ENCODE measurements around the gene P4HA2.

P4HA2 gene

GRCh38 chr5:132221781-132222648 lies 5.6 kb downstream of the P4HA2 start:
- FAIRE-seq = no peak

GRCh38 chr5:132220491-132220890 lies 7.2 kb downstream of the P4HA2 start:
- no peak for FAIRE-seq

- no peak for FAIRE-seq
Observed at GRCh38 chr5:132219981-132220380, 7.7 kb downstream of the P4HA2 start.

- no peak for FAIRE-seq
Observed at GRCh38 chr5:132219289-132219970, 8.2 kb downstream of the P4HA2 start.

- FAIRE-seq = no peak
Observed at GRCh38 chr5:132218321-132218720, 9.3 kb downstream of the P4HA2 start.

- FAIRE-seq = no peak
Observed at GRCh38 chr5:132215329-132215728, 12.3 kb downstream of the P4HA2 start.

GRCh38 chr5:132214491-132214890 lies 13.2 kb downstream of the P4HA2 start:
- no peak for FAIRE-seq

- FAIRE-seq = no peak
Observed at GRCh38 chr5:132213666-132214065, 14.0 kb downstream of the P4HA2 start.

GRCh38 chr5:132211787-132212186 lies 15.9 kb downstream of the P4HA2 start:
- no peak for FAIRE-seq

GRCh38 chr5:132210944-132211343 lies 16.7 kb downstream of the P4HA2 start:
- no peak for FAIRE-seq

GRCh38 chr5:132209901-132210545 lies 17.6 kb downstream of the P4HA2 start:
- no peak for FAIRE-seq

- no peak for FAIRE-seq
Observed at GRCh38 chr5:132209131-132209530, 18.5 kb downstream of the P4HA2 start.

GRCh38 chr5:132207778-132208177 lies 19.9 kb downstream of the P4HA2 start:
- no peak for FAIRE-seq

- no peak for FAIRE-seq
Observed at GRCh38 chr5:132206782-132207181, 20.9 kb downstream of the P4HA2 start.

GRCh38 chr5:132205385-132206125 lies 22.1 kb downstream of the P4HA2 start:
- no peak for FAIRE-seq

- no peak for FAIRE-seq
Observed at GRCh38 chr5:132204371-132205135, 23.1 kb downstream of the P4HA2 start.

GRCh38 chr5:132203916-132204315 lies 23.7 kb downstream of the P4HA2 start:
- no peak for FAIRE-seq

- FAIRE-seq = no peak
Observed at GRCh38 chr5:132203464-132203818, 24.2 kb downstream of the P4HA2 start.

GRCh38 chr5:132202711-132203463 lies 24.8 kb downstream of the P4HA2 start:
- no peak for FAIRE-seq

- no peak for FAIRE-seq
Observed at GRCh38 chr5:132199116-132199680, 28.5 kb downstream of the P4HA2 start.

GRCh38 chr5:132198571-132198970 lies 29.1 kb downstream of the P4HA2 start:
- FAIRE-seq = no peak
